Stimulated activated CD8-positive, alpha-beta memory T cell treated with anti-CD3 and anti-CD28 coated beads, Interleukin-2, amount 100 ng/mL, for 1 hour (primary cell): Measurements from ENCODE around the gene MAEL.

Experiments used
- DNase-seq, 2 donors: peaks; one replicate each; pipeline ENCODE4 v3.0.0-alpha.2; 2020; ENCODE audit warnings: low read depth in 2 of 2

MAEL gene

GRCh38 chr1:167054946-167055630 lies 66.0 kb downstream of the MAEL start:
- no peak for DNase-seq

GRCh38 chr1:167056529-167057231 lies 67.6 kb downstream of the MAEL start:
- DNase-seq = no peak

- no peak for DNase-seq
These were observed 68.2 kb downstream of the MAEL start for GRCh38 chr1:167057241-167057688.

- DNase-seq = peak; percentile 45 to 52
These were observed 70.1 kb downstream of the MAEL start for GRCh38 chr1:167059045-167059808.

- DNase-seq = no peak
These were observed 70.7 kb downstream of the MAEL start for GRCh38 chr1:167059809-167060107.

- no peak for DNase-seq
These were observed 71.3 kb downstream of the MAEL start for GRCh38 chr1:167060141-167061072.

- DNase-seq = no peak
These were observed 72.0 kb downstream of the MAEL start for GRCh38 chr1:167061073-167061464.

- DNase-seq = no peak
These were observed 75.5 kb downstream of the MAEL start for GRCh38 chr1:167064621-167065020.

- no peak for DNase-seq
These were observed 76.4 kb downstream of the MAEL start for GRCh38 chr1:167065471-167065870.

- DNase-seq = peak; percentile 62 to 67
These were observed 77.4 kb downstream of the MAEL start for GRCh38 chr1:167066333-167067122.

- no peak for DNase-seq
These were observed 78.8 kb downstream of the MAEL start for GRCh38 chr1:167067904-167068303.

- DNase-seq = no peak
These were observed 79.7 kb downstream of the MAEL start for GRCh38 chr1:167068761-167069160.

GRCh38 chr1:167071286-167071685 lies 82.2 kb downstream of the MAEL start:
- DNase-seq = no peak
